ENCODE data around the gene GID8. TPM values are rescaled to one million over a fixed set of nuclear protein-coding genes. Genes with fewer than 3 reads are reported as not detected.

The GID8 gene
- total and polyA plus RNA-seq, 2 of the 13 experiments (the other 11 are each of a cell fraction or from before 2014, with no cell fraction given), result 39.6 to 59.8 TPM

GRCh38 chr20:62937268-62938104 lies 461 bp upstream of the GID8 start (continued):
- peak; percentile 93 for TF ChIP-seq ZSCAN31 (CRISPR knock-in tag; IDR thresholded peaks at IDR 0.05; ENCODE audit: low read depth)
- TF ChIP-seq AHR (CRISPR knock-in tag; IDR thresholded peaks at IDR 0.05), result peak; percentile 91
- peak; percentile 96; the same call in 1 of the 2 replicates for TF ChIP-seq ZNF747 (CRISPR knock-in tag; IDR thresholded peaks at IDR 0.05; ENCODE audit: borderline replicate concordance)
- TF ChIP-seq ZMYM4 (CRISPR knock-in tag; IDR thresholded peaks at IDR 0.05), result peak; percentile 80
- TF ChIP-seq ZKSCAN1 (IDR thresholded peaks at IDR 0.05; ENCODE audit: low read length), result no peak
- TF ChIP-seq KLF9 (CRISPR knock-in tag; IDR thresholded peaks at IDR 0.05; ENCODE audit: low read depth), result peak; percentile 94
- peak; percentile 88 for TF ChIP-seq ZNF138 (CRISPR knock-in tag; IDR thresholded peaks at IDR 0.05; ENCODE audit: low read depth)
- TF ChIP-seq NFYC (CRISPR knock-in tag; IDR thresholded peaks at IDR 0.05), result peak; percentile 89
- TF ChIP-seq HNRNPUL1 (IDR thresholded peaks at IDR 0.05; ENCODE audit: low read depth, low read length), result peak; percentile 19; the same call in 1 of the 2 replicates
- peak; percentile 96 for TF ChIP-seq ZFY (CRISPR knock-in tag; IDR thresholded peaks at IDR 0.05)
- TF ChIP-seq HDAC1 (CRISPR knock-in tag; IDR thresholded peaks at IDR 0.05), result peak; percentile 99
- TF ChIP-seq ZNF275 (CRISPR knock-in tag; IDR thresholded peaks at IDR 0.05; ENCODE audit: borderline replicate concordance), result peak; percentile 98
- peak; percentile 89 for TF ChIP-seq GABPA (IDR thresholded peaks at IDR 0.05; ENCODE audit: low read depth, low read length)
- TF ChIP-seq GABPA (CRISPR knock-in tag; IDR thresholded peaks at IDR 0.05; ENCODE audit: low read depth), result peak; percentile 95
- TF ChIP-seq NCOA1 (CRISPR knock-in tag; IDR thresholded peaks at IDR 0.05), result 0 out of 2 replicates have a peak, but pooled peaks have one; percentile 44
- peak; percentile 96; the same call in 1 of the 2 replicates for TF ChIP-seq NFKB2 (CRISPR knock-in tag; IDR thresholded peaks at IDR 0.05; ENCODE audit: borderline replicate concordance)
- peak; percentile 94 for TF ChIP-seq ZBTB2 (CRISPR knock-in tag; IDR thresholded peaks at IDR 0.05; ENCODE audit: low read depth)
- peak; percentile 95 for TF ChIP-seq CHD2 (IDR thresholded peaks at IDR 0.05; ENCODE audit: low read depth, low read length)
- TF ChIP-seq MED1 (CRISPR knock-in tag; IDR thresholded peaks at IDR 0.05), result peak; percentile 81
- no peak for TF ChIP-seq JDP2 (CRISPR knock-in tag; IDR thresholded peaks at IDR 0.05; ENCODE audit: borderline replicate concordance)
- TF ChIP-seq TOPORS (CRISPR knock-in tag; IDR thresholded peaks at IDR 0.05), result peak; percentile 71; the same call in 1 of the 2 replicates
- TF ChIP-seq ZNF205 (CRISPR knock-in tag; IDR thresholded peaks at IDR 0.05), result peak; percentile 87; the same call in 1 of the 2 replicates
- peak; percentile 78 for TF ChIP-seq FOXA3 (CRISPR knock-in tag; IDR thresholded peaks at IDR 0.05)
- TF ChIP-seq PCBP1 (IDR thresholded peaks at IDR 0.05; ENCODE audit: borderline replicate concordance, low read depth, low read length), result peak; percentile 99
- peak; percentile 95; the same call in 1 of the 2 replicates for TF ChIP-seq ZNF570 (CRISPR knock-in tag; IDR thresholded peaks at IDR 0.05; ENCODE audit: borderline replicate concordance)
- peak; percentile 71; the same call in 1 of the 2 replicates for TF ChIP-seq MEIS2 (CRISPR knock-in tag; IDR thresholded peaks at IDR 0.05)
- TF ChIP-seq TEF (CRISPR knock-in tag; IDR thresholded peaks at IDR 0.05), result peak; percentile 74
- peak; percentile 94 for TF ChIP-seq KDM5A (IDR thresholded peaks at IDR 0.05; ENCODE audit: borderline replicate concordance, low read length)
